ENCODE results near the gene ETV5.
"Not testable (repeated sequence)": the region's sequence is repeated elsewhere in the genome, so short reads cannot be mapped to it uniquely, and the experiment has no call there.

The ETV5 gene

DNA sequence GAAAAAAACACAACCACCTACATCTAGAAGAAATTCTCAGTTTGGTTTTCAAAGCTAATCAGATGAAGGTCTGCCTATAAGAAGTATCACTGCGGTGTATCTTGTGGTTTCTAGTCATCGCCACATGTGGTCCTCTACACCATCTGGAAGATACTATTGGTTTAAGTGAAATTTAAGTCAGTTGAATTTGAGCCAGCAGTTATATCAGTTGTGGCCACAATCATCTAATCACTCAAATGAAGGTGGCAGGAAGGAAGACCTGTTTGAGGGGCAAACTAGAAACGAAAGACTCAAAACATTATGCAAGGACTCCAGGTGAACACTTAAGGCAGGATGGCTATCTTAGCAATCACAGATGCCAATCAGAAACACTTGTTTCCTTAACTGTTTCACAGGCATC is 48.7 kb downstream of the ETV5 start:
- DNase-seq, result no peak

GRCh38 chr3:186059192-186059591 is 49.7 kb downstream of the ETV5 start:
- no peak for DNase-seq

DNA sequence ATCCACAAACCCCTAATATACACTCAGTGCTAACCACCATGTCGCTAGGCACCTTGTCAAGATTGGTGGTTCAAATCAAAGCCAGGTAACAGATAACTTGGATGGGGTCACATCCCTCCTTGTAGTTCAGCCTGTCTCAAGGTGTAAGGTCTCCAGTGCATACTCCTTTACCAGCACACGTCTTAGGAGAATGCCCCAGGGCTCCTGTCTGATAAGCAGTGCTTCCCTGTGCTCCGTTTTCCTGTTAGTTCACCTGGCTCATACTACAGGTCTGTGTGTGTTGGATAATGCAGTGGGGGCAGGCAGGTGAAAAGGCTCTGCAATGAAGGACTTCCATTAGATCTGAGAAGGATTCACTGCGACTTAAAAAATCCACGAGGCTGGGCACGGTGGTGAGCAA is 50.7 kb downstream of the ETV5 start:
- DNase-seq, result no peak

DNA sequence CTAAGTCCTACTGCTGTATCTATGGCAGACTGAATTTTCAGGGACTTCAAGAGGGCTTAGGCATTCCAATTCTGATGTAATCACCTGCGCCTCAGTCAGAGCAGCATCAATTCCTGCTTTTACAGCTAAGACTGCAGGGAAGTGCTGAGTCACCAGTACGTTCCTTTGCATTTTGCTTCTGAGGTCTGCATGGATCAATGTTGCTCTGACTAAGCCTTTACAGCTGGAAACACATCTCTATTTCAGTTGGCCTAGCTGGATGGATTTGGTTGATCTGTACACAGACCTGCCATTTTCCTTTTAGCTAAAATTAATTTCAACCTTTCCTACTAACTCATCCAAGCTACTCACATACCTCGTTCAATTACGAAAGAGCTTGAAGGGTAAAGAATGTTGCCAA is 51.3 kb downstream of the ETV5 start:
- peak; percentile 12 for DNase-seq

DNA sequence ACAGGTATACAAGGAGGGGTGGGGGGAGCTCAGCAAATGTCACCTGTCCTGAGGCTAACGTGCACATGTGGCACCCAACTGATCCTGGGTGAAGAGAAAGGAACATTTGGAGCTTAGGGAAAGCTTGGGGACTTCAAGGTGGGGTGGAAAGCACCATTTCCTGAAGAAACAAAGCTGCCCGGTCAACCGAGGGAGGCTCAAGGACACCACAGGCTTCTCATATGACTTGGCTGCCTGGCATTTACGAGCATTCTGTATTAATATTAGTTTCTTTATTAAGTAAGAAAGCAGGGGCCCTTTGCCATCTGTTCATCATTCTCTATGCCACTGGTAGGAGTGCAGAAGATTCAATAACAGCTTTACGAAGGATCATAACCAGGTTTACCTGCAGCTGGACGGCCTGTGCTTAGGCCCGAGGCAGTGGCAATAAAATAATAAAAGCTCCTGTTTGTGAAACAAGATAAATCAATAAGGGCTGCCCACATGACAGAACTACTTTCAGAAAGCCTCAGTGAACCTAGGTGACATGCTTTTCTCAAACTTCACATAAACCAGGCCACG is 54.0 kb downstream of the ETV5 start:
- no peak for DNase-seq

GRCh38 chr3:186053954-186054791 is 54.7 kb downstream of the ETV5 start:
- no peak for DNase-seq

DNA sequence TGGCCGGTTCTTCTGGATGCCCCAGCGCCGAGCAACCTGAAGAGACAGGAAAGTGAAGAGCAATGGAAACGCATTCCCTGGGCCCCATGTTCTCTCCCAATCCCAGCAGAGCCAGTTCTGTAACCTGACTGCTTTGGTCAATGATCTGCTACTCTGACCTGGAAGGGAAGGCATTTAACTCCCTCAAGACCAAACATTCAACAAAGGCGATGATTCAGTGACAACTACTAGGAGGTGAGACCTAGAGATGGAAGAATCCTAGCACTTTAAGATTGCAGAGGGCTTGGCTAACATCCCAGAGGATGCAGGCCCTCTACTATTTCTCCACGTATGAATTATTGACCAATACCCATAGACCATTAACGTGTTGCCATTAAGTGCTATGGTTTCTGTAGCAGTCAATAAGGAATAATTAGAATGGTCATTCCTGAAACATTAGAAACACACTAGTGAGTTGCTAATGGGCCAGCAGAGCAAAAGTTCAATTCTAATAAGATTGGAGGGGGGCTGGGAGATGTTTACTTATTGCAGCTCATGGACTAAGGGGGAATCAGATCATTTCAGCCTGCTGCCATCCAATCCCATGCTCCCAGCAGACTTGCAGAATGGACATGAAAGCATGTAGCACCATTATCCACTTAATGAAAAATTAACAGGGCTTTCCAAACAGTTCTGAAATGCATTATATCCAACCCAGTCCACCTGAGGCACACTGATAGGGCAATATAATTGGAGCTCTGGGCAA is 56.6 kb downstream of the ETV5 start:
- no peak for DNase-seq

- no peak for DNase-seq
Observed at GRCh38 chr3:186049001-186049400, 59.9 kb downstream of the ETV5 start.

DNA sequence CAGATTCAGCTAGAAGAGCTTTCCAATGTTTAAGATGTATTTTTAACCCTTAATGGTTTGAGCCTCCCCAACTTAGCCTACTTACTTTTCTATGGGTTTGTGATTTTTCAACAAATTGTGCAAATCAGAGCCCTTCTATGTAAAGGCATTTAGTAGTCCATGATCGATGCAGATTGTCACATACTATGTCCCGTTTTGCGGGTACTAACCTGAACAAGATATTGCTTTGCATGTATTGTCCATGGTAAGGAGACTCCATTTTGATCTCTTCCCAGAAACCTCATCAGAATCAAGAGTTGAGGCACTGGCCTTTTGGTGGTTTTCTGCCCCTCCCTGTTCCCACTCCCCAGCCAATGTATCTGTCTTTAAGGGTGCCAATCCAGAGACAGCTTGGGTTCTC is 60.8 kb downstream of the ETV5 start:
- no peak for DNase-seq

DNA sequence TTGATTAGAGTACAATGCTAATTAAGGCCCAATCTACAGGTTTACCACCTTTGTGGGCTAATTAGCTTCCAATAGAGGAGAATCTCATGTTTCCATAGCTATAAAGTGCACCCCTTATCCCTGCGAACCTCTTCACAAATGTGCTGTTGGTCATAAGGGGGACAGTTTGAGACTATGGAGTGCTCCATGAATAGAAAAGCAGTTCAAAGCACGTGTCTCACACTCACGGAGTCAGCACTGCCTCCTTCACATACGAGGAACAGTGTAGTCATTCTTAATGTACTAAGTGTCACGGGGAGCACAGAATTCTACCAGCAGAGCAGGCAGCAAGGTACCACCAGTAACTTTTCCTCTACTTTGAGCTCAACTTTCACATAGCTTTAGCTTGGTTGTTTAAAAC is 62.1 kb downstream of the ETV5 start:
- no peak for DNase-seq

- DNase-seq, result no peak
Observed at GRCh38 chr3:186044968-186045367, 63.9 kb downstream of the ETV5 start.

GRCh38 chr3:186044427-186044826 is 64.5 kb downstream of the ETV5 start:
- no peak for DNase-seq

GRCh38 chr3:186042521-186043202 is 66.2 kb downstream of the ETV5 start:
- DNase-seq, result no peak

DNA sequence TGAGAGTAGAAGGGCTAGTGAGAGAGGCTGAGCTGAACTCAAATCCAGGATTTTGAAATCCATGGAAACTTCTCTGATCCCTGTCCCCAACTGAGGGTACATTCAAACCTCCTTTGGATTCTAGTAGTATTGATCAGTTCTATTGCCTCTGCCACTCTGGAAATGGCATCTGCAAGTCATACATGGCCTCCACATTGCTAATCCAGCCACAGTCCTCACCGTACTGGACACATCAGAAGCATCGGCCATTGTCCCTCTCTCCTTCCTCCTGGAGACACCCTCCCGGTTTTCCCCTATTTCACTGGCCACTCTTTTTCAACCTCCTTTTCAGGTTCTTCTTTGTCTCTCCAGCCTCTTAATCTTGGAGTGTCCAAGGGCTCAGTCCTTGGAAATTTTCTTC is 66.9 kb downstream of the ETV5 start:
- no peak for DNase-seq

DNA sequence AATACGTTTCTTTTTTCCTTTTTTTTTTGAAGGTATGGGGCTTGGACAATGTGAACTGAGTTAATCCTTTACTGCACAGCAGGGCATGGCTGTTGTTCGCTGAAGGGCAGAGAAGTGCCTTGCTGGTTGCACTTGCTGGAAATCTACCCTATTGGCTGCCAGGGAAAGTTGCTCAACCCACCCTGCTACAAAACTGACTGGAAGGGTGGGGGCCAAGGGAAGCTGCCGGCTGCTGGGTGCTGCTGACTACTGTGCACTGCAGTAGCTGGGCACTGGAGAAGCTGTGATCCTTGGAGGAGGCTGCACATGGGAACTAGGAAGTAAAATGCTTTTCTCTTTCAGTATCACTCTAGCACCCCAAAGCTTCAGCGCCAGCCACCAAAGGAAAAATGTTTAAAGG is 70.5 kb downstream of the ETV5 start:
- DNase-seq, result no peak

- DNase-seq, result peak; percentile 80
Observed at GRCh38 chr3:186035277-186035676, 73.6 kb downstream of the ETV5 start.

DNA sequence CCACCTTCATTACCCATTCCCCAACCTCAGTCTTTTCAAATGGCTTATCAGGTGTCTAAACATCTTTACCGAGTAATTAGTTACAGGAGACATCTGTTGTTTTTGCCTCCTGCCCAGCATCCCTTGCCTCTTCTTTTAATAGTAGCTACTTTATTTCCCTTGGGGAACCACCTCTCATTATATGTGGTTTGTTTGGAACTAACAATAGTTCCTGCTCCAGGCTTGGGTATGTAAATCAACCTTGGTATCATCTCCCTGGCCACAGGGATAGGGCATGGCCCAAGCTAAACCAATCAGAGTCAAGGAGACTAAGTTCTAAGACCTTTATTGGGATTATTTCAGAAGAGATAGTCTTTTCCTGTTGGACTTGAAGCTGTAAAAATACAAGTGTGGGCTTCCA is 76.6 kb downstream of the ETV5 start:
- DNase-seq, result no peak

GRCh38 chr3:186025993-186026392 is 82.9 kb downstream of the ETV5 start:
- not testable (repeated sequence) for DNase-seq

- DNase-seq, result no peak
Observed at GRCh38 chr3:186025161-186025560, 83.7 kb downstream of the ETV5 start.

- DNase-seq, result no peak
Observed at GRCh38 chr3:186024210-186024609, 84.7 kb downstream of the ETV5 start.

GRCh38 chr3:186022931-186023330 is 86.0 kb downstream of the ETV5 start:
- no peak for DNase-seq

DNA sequence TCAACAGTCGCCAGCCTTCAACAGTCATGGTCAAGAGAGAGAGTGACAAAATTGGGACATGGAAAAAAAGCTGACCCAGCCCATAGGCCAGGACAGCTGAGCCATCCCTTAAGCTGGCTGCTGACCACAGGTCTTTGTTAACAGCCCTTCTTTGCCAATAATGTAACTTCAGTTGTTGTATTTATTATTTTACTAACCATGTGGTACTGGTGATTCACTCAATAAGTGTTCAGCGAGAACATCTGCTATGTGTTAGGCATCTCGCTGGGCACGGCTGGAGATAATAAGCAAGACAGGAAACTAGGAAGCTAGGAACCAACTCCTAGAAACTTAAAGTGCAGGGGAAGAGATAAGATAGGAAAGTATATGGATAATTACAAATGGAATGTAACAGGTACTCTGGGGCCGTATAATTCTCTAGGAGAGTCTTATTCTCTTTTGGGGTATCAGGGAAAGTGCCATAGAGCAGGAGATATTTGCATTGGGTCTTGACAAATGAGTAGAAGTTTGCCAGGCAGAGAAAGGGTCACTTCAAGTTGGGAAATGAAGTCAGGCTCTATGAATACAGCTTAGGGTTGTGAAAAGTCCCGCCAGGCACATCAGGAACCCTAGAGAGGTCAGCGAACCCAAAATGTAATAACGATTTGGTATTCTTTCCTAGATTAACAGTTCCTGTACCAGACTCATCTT is 87.1 kb downstream of the ETV5 start:
- peak; percentile 95 for DNase-seq

- DNase-seq, result not testable (repeated sequence)
Observed at GRCh38 chr3:186021250-186021649, 87.6 kb downstream of the ETV5 start.

All from NCI-H226 (cell line).